Measurements from ENCODE around the gene PHIP. TPM values are rescaled to one million over a fixed set of nuclear protein-coding genes. Genes with fewer than 3 reads are reported as not detected.
"Not testable (repeated sequence)": the region's sequence is repeated elsewhere in the genome, so short reads cannot be mapped to it uniquely, and the experiment has no call there.

Gene PHIP
- total and polyA plus RNA-seq, 2 experiments from 2014 or later = 14.8 to 26.5 TPM

DNA sequence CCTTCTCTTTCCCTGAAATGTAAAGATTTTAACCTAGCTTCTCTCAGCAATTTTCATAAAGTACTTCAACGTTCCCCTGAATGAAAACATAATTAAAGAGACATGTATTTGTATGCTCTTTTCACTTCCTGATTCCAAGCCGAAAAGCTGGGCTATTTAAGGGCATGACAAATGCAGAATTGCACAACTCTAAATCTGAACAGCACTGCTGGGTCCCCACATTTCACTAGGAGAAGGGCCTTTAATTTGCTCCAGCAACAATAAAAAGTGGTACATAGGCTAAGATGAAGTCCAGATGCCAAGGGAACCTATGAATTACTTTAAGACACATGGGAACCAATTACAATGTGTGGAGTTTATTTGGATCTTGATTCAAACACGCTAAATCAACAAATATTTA lies 168.7 kb downstream of the PHIP start:
- H3K4me1 ChIP-seq (ENCODE audit: low read depth) = no peaks in the 10 kb centered on the region
- H3K27ac ChIP-seq = no peak overlapping the region
- no peaks in the 10 kb centered on the region for H3K36me3 ChIP-seq
- no peak overlapping the region for H3K4me3 ChIP-seq
- no peaks in the 10 kb centered on the region for H3K9me3 ChIP-seq (ENCODE audit: low read depth)
- H3K27me3 ChIP-seq = peaks cover 22% of the 10 kb centered on the region
- TF ChIP-seq, protein P1, sequence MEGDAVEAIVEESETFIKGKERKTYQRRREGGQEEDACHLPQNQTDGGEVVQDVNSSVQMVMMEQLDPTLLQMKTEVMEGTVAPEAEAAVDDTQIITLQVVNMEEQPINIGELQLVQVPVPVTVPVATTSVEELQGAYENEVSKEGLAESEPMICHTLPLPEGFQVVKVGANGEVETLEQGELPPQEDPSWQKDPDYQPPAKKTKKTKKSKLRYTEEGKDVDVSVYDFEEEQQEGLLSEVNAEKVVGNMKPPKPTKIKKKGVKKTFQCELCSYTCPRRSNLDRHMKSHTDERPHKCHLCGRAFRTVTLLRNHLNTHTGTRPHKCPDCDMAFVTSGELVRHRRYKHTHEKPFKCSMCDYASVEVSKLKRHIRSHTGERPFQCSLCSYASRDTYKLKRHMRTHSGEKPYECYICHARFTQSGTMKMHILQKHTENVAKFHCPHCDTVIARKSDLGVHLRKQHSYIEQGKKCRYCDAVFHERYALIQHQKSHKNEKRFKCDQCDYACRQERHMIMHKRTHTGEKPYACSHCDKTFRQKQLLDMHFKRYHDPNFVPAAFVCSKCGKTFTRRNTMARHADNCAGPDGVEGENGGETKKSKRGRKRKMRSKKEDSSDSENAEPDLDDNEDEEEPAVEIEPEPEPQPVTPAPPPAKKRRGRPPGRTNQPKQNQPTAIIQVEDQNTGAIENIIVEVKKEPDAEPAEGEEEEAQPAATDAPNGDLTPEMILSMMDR (IDR thresholded peaks at IDR 0.05; ENCODE audit: low read depth, low read length) = no peak
- DNase-seq (ENCODE audit: low read depth in 1 of 2, low spot score in 1 of 2) = peak in 1 of 2 donors; percentile 67

DNA sequence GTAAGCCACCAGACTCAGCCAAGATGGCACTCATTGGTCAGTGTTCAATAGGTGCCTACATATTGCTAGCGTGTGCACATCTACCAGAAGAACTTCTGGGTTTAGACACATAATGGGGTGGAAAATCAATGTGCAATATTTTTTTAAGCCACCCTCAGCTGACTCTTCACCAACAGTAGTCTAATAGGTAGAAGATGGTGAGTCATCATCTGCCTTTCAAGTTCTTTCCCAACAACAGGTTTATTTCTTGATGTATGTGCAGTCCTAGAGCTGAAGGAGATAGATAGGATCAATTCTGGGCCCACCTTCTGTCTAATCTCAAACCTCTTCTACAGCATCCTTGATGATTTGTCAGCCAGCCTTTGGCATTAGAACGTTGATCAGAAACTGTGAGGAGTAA lies 169.4 kb downstream of the PHIP start:
- TF ChIP-seq, protein P1 (IDR thresholded peaks at IDR 0.05; ENCODE audit: low read depth, low read length) = no peak
- H3K36me3 ChIP-seq = no peaks in the 10 kb centered on the region
- H3K27me3 ChIP-seq = peaks cover 22% of the 10 kb centered on the region
- H3K4me3 ChIP-seq = no peak overlapping the region
- DNase-seq (ENCODE audit: low read depth in 1 of 2, low spot score in 1 of 2) = no peak
- no peaks in the 10 kb centered on the region for H3K4me1 ChIP-seq (ENCODE audit: low read depth)
- no peaks in the 10 kb centered on the region for H3K9me3 ChIP-seq (ENCODE audit: low read depth)
- no peak overlapping the region for H3K27ac ChIP-seq

DNA sequence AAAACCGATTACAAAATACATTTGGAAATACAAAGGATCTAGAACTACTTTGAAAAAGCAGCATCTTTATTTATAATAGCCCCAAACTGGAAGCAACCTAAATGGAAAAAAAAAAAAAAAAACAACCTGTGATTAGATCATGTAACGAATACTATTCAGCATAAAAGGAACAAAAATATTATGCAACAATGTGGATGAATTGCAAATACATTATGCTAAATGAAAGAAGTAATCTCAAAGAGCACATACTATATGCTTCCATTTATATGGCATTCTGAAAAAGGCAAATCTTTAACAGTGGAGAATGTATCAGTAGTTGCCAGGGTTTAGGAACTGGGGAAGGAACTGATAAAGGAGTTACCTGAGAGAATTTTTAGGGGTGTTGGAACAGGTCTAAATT lies 181.8 kb downstream of the PHIP start:
- H3K4me3 ChIP-seq = no peak overlapping the region
- no peaks in the 10 kb centered on the region for H3K4me1 ChIP-seq (ENCODE audit: low read depth)
- no peaks in the 10 kb centered on the region for H3K9me3 ChIP-seq (ENCODE audit: low read depth)
- TF ChIP-seq, protein P1 (IDR thresholded peaks at IDR 0.05; ENCODE audit: low read depth, low read length) = no peak
- no peak overlapping the region for H3K27ac ChIP-seq
- no peaks in the 10 kb centered on the region for H3K27me3 ChIP-seq
- DNase-seq (ENCODE audit: low read depth in 1 of 2, low spot score in 1 of 2) = no peak
- H3K36me3 ChIP-seq = no peaks in the 10 kb centered on the region

DNA sequence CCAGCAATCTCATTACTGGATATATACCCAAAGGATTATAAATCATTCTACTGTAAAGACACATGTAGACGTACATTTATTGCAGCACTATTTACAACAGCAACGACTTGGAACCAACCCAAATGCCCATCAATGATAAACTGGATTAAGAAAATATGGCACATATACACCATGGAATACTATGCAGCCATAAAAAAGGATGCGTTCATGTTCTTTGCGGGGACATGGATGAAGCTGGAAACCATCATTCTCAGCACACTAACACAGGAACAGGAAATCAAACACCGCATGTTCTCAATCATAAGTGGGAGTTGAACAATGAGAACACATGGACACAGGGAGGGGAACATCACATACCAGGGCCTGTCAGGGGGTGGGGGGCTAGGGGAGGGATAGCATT lies 188.2 kb downstream of the PHIP start:
- not testable (repeated sequence) for H3K36me3 ChIP-seq

More for the DNA sequence above, 188.2 kb downstream of the PHIP start:
- DNase-seq (ENCODE audit: low read depth in 1 of 2, low spot score in 1 of 2); H3K27me3 ChIP-seq; H3K9me3 ChIP-seq (ENCODE audit: low read depth); H3K4me1 ChIP-seq (ENCODE audit: low read depth); H3K4me3 ChIP-seq; H3K27ac ChIP-seq: not testable (repeated sequence)

Other genes with a start within 250 kb of the PHIP start
- 6.7 and 7.5 TPM in 2 replicates for gene IRAK1BP1, start 210.7 kb downstream of the PHIP start, total RNA-seq
- 4.7 and 7.7 TPM in 2 replicates for gene IRAK1BP1, start 210.7 kb downstream of the PHIP start, polyA plus RNA-seq
- 235 and 240 TPM in 2 replicates for gene HMGN3, start 156.4 kb upstream of the PHIP start, total RNA-seq
- 570 and 666 TPM in 2 replicates for gene HMGN3, start 156.4 kb upstream of the PHIP start, polyA plus RNA-seq